A549 (cell line): ENCODE data around the gene SLC8A2. TPM values are rescaled to one million over a fixed set of nuclear protein-coding genes. Genes with fewer than 3 reads are reported as not detected.

ENCODE experiments used
- ATAC-seq, 2 experiments: fragments of 200-7000 bp in 1 of 2; fragments of >200 bp in 1 of 2; cut with Nextera tagmentation in 1 of 2; cut with Tn5 transposase in 1 of 2; 3 replicates each; pipeline versions ENCODE4 v1.8.0 to v1.9.1; 2018 to 2020; ENCODE audit warnings: mild to moderate bottlenecking in 1 of 2, moderate library complexity in 1 of 2
- CTCF ChIA-PET: fragments of 300-600 bp; sonication (Branson Sonifier 250); formaldehyde crosslinking; extraction: SDS; loops from one replicate; lab custom pipeline; 2021; ENCODE audit warnings: antibody characterized with exemption, inconsistent platforms; lab: Yijun Ruan, JAX
- POLR2A ChIA-PET: fragments of 350-600 bp; formaldehyde crosslinking; extraction: SDS; loops from one replicate; lab custom pipeline; 2021; ENCODE audit warnings: antibody characterized with exemption, inconsistent platforms; lab: Yijun Ruan, JAX
- DNase-seq, 2 experiments: peaks; one replicate each; pipeline versions ENCODE4 v3.0.0 to v3.0.0-alpha.2; 2011 to 2016; ENCODE audit warnings: low read depth in 1 of 2, low spot score in 1 of 2
- FAIRE-seq: peaks from 2 replicates; lab custom pipeline; 2011; peaks lifted over from hg19 to GRCh38; lab: Jason Lieb, UNC
- H3K27ac ChIP-seq, 2 experiments: fragments of >200 bp; sonication (Bioruptor Twin); formaldehyde crosslinking; 3 replicates each; pipeline ENCODE4 v1.5.1; 2016 to 2017
- H3K4me1 ChIP-seq: fragments of >200 bp; sonication (Bioruptor Twin); formaldehyde crosslinking; 3 replicates; pipeline ENCODE4 v1.6.1; 2016
- H3K4me2 ChIP-seq: fragments of >200 bp; sonication (Bioruptor Twin); formaldehyde crosslinking; 3 replicates; pipeline ENCODE4 v1.6.1; 2016
- H3K4me3 ChIP-seq: fragments of >200 bp; sonication (Bioruptor Twin); formaldehyde crosslinking; 3 replicates; pipeline ENCODE4 v1.5.1; 2016
- H3K9me3 ChIP-seq: fragments of >200 bp; sonication (Bioruptor Twin); formaldehyde crosslinking; 3 replicates; pipeline ENCODE4 v1.6.1; 2016
- BHLHE40 ChIP-seq: IDR thresholded peaks from 2 replicates; pipeline ENCODE4 v1.6.1; 2012; ENCODE audit warnings: low read depth, low read length, inconsistent platforms
- CBX2 ChIP-seq: fragments of 200-600 bp; sonication (generic); IDR thresholded peaks from 2 replicates; pipeline ENCODE4 v1.6.1; 2016; ENCODE audit warnings: low read depth, mild to moderate bottlenecking, borderline replicate concordance
- E2F6 ChIP-seq: IDR thresholded peaks from 2 replicates; pipeline ENCODE4 v1.6.1; 2012; ENCODE audit warnings: low read depth, borderline replicate concordance
- ELK1 ChIP-seq: fragments of 150-350 bp; IDR thresholded peaks from 2 replicates; pipeline ENCODE4 v1.6.1; 2014; ENCODE audit warnings: low read depth, mild to moderate bottlenecking, low read length
- HDAC2 ChIP-seq: fragments of 200-600 bp; sonication (generic); IDR thresholded peaks from 2 replicates; pipeline ENCODE4 v1.6.1; 2016
- HOXB5 ChIP-seq: fragments of 250-450 bp; sonication (Bioruptor Pico); IDR thresholded peaks from 2 replicates; pipeline ENCODE4 v1.5.0; 2020; ENCODE audit warnings: mild to moderate bottlenecking, moderate library complexity
- KDM5A ChIP-seq: fragments of 200-600 bp; sonication (generic); IDR thresholded peaks from 2 replicates; pipeline ENCODE4 v1.6.1; 2016; ENCODE audit warnings: antibody characterized with exemption, mild to moderate bottlenecking
- MAFK ChIP-seq: fragments of 450-650 bp; IDR thresholded peaks from 2 replicates; pipeline ENCODE4 v1.6.1; 2014; ENCODE audit not compliant: partially characterized antibody
- MAX ChIP-seq: IDR thresholded peaks from 2 replicates; pipeline ENCODE4 v1.6.1; 2012
- NFE2L2 ChIP-seq: fragments of 150-350 bp; conservative IDR thresholded peaks from 2 replicates; pipeline ENCODE4 v1.6.1; 2014; ENCODE audit warnings: low read length
- PHF8 ChIP-seq: fragments of 200-600 bp; sonication (generic); IDR thresholded peaks from 2 replicates; pipeline ENCODE4 v1.6.1; 2016; ENCODE audit warnings: low read depth, mild to moderate bottlenecking, antibody characterized with exemption, moderate library complexity, borderline replicate concordance
- RCOR1 ChIP-seq: fragments of 150-350 bp; IDR thresholded peaks from 2 replicates; pipeline ENCODE4 v1.6.1; 2014; ENCODE audit warnings: antibody characterized with exemption, low read length, low read depth
- REST ChIP-seq: fragments of 200-600 bp; sonication (generic); IDR thresholded peaks from 2 replicates; pipeline ENCODE4 v1.6.1; 2016; ENCODE audit warnings: antibody characterized with exemption, mild to moderate bottlenecking, moderate library complexity
- RFX5 ChIP-seq: fragments of 450-650 bp; IDR thresholded peaks from 2 replicates; pipeline ENCODE4 v1.7.1; 2014; ENCODE audit warnings: antibody characterized with exemption, mild to moderate bottlenecking, moderate library complexity
- RNF2 ChIP-seq: fragments of 200-600 bp; sonication (generic); IDR thresholded peaks from 2 replicates; pipeline ENCODE4 v1.6.1; 2016; ENCODE audit warnings: low read depth, mild to moderate bottlenecking, antibody characterized with exemption, moderate library complexity, borderline replicate concordance
- SREBF2 ChIP-seq: fragments of 450-650 bp; IDR thresholded peaks from 2 replicates; pipeline ENCODE4 v1.6.1; 2014; ENCODE audit warnings: mild to moderate bottlenecking, moderate library complexity
- TP53 ChIP-seq: fragments of 250-450 bp; sonication (Bioruptor Pico); IDR thresholded peaks from 2 replicates; pipeline ENCODE4 v1.5.0; 2021; ENCODE audit warnings: mild to moderate bottlenecking, moderate library complexity
- USF2 ChIP-seq: fragments of 450-650 bp; IDR thresholded peaks from 2 replicates; pipeline ENCODE4 v1.6.1; 2014; ENCODE audit warnings: antibody characterized with exemption
- ZFP36 ChIP-seq: fragments of 450-650 bp; IDR thresholded peaks from 2 replicates; pipeline ENCODE4 v1.6.1; 2014; ENCODE audit warnings: borderline replicate concordance; ENCODE audit not compliant: partially characterized antibody
- WGBS: methylation state at CpG from one replicate; pipeline ENCODE4 v1.1.6; 2017; ENCODE audit errors: missing lambda C conversion rate; 5-methylcytosine and 5-hydroxymethylcytosine counted together
- polyA plus RNA-seq, 4 experiments: library from polyadenylated mRNA; depleted of rRNA in 3 of 4; stranded (reverse); fragments of >200 nt; fragmentation: RNase III in 1 of 4; extraction: RNeasy Plus Mini Kit Qiagen cat#74134 plus additional on column Dnase treatment in 1 of 4; gene quantifications; 2 replicates in 3 of 4; 3 replicates in 1 of 4; pipeline ENCODE4 v1.2.3, GENCODE V29; 2011 to 2017

SLC8A2 gene
- polyA plus RNA-seq, 2 of the 4 experiments (the other 2 are of a cell fraction), result 0.15 to 0.35 TPM

- TF ChIP-seq REST (no peak), ELK1 (no peak), USF2 (no peak), E2F6 (no peak), MAX (no peak), NFE2L2 (no peak), HDAC2 (no peak)
Observed at GRCh38 chr19:47490031-47490430, 18.3 kb upstream of the SLC8A2 start (continued).

GRCh38 chr19:47489072-47489914 lies 17.6 kb upstream of the SLC8A2 start:
- no peaks in the 10 kb centered on the region for H3K9me3 ChIP-seq
- POLR2A ChIA-PET, result no interaction called here
- DNase-seq (no peak), ATAC-seq (no peak), FAIRE-seq (no peak)
- H3K4me2 ChIP-seq, result no peak overlapping the region
- no peak for TF ChIP-seq CBX2
- TF ChIP-seq KDM5A, result no peak
- no peak for TF ChIP-seq PHF8
- no peak for TF ChIP-seq USF2
- TF ChIP-seq MAFK, result no peak
- no peak for TF ChIP-seq SREBF2
- TF ChIP-seq BHLHE40, result no peak
- TF ChIP-seq ELK1, result no peak
- no peak for TF ChIP-seq HOXB5
- TF ChIP-seq HDAC2, result no peak
- TF ChIP-seq ZFP36, result no peak
- no peak for TF ChIP-seq RNF2
- no peak for TF ChIP-seq TP53 (CRISPR knock-in tag)
- TF ChIP-seq RFX5, result no peak
- no peak for TF ChIP-seq REST
- no peak for TF ChIP-seq RCOR1
- H3K27ac ChIP-seq, result no peak overlapping the region
- CTCF ChIA-PET, result interaction anchor here (1.0 to 3.1 kb wide), 8 partner anchors 13 to 210 kb away, joined by 3 to 17 read pairs (median 5); partner anchors contain the start of gene NAPA
- peaks cover 7% of the 10 kb centered on the region; the same call in 2 of the 3 replicates for H3K4me1 ChIP-seq
- H3K4me3 ChIP-seq, result no peak overlapping the region
- WGBS, result 88% methylated on average over 17 of the region's 17 CpGs
